ENCODE measurements around the gene PRUNE1.

Gene PRUNE1

GRCh38 chr1:150979092-150980056, 28.9 kb upstream of the PRUNE1 start:
- peak; percentile 82 to 99 (median 92) for DNase-seq

- peak; percentile 85 to 98 (median 93) for DNase-seq
Measured at GRCh38 chr1:150981177-150981804, 27.0 kb upstream of the PRUNE1 start.

- DNase-seq = peak; percentile 56 to 68 (median 63)
Measured at GRCh38 chr1:150981805-150982712, 26.2 kb upstream of the PRUNE1 start, which contains the start of gene ANXA9. TSS of gene ANXA9 (plus strand) at chr1:150982292. CDS start at chr1:150983106, 814 bp downstream.

- no peak for DNase-seq
Measured at GRCh38 chr1:150985179-150985825, 22.9 kb upstream of the PRUNE1 start.

- DNase-seq = peak; percentile 70 to 95 (median 88)
Measured at GRCh38 chr1:150987924-150988323, 20.3 kb upstream of the PRUNE1 start.

GRCh38 chr1:150992626-150993025, 15.6 kb upstream of the PRUNE1 start:
- no peak for DNase-seq

GRCh38 chr1:150994248-150994647, 14.0 kb upstream of the PRUNE1 start:
- DNase-seq = no peak

GRCh38 chr1:150995460-150995859, 12.8 kb upstream of the PRUNE1 start:
- DNase-seq = no peak

GRCh38 chr1:150995896-150996295, 12.4 kb upstream of the PRUNE1 start:
- peak; percentile 15 to 53 (median 49) for DNase-seq

- DNase-seq = no peak
Measured at GRCh38 chr1:150997126-150997872, 10.9 kb upstream of the PRUNE1 start.

- no peak for DNase-seq
Measured at GRCh38 chr1:150997949-150998348, 10.3 kb upstream of the PRUNE1 start.

GRCh38 chr1:150999051-150999674, 9.1 kb upstream of the PRUNE1 start:
- DNase-seq = no peak

- DNase-seq = no peak
Measured at GRCh38 chr1:150999926-151000325, 8.3 kb upstream of the PRUNE1 start.

- DNase-seq = no peak
Measured at GRCh38 chr1:151000408-151000807, 7.8 kb upstream of the PRUNE1 start.

GRCh38 chr1:151001602-151002001, 6.6 kb upstream of the PRUNE1 start:
- DNase-seq = no peak

- DNase-seq = no peak
Measured at GRCh38 chr1:151002051-151002450, 6.2 kb upstream of the PRUNE1 start.

- DNase-seq = no peak
Measured at GRCh38 chr1:151002611-151003010, 5.6 kb upstream of the PRUNE1 start.

- DNase-seq = no peak
Measured at GRCh38 chr1:151003180-151003579, 5.1 kb upstream of the PRUNE1 start.

GRCh38 chr1:151005729-151006319, 2.4 kb upstream of the PRUNE1 start:
- peak in 1 of 3 experiments; percentile 50 for DNase-seq

GRCh38 chr1:151006327-151007052, 1.8 kb upstream of the PRUNE1 start, which contains the start of gene MINDY1:
TSS of gene MINDY1 (minus strand) at chr1:151006902. CDS start at chr1:151002617, 4,285 bp downstream.
- DNase-seq = peak; percentile 66 to 88 (median 88)

All from NCI-H1417 (cell line).